ENCODE results near the gene LARP4B.

The LARP4B gene

DNA sequence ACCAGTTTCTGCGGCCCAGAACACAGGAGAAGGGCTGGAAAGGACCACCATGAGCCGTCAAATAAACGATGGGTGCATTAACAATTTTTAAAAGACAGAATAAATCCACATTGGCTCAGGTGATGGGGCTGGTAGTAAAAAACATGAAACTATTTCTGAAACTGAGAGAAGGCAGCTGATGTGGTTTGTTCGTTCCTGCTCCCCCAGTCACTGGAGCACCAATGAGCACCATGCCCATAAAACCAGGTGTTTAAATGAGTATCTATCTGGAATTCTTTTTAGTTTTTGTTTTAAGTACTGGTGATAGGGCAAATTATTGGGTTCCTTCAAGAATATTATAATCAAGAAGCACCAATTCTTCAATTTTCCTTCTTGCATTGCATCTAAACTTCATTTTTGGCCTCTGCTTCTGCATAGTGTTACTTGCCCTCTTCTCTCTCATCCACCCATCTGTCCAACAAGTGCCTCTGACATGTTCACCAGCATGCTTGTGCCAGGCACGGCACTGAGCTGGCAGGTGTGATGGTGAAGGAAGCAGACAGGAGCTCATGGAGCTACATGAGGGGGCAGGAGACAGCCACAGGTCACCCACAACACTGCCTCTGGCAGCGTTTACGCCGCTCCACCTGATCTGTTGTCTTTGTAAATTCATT lies 65.5 kb downstream of the LARP4B start:
- POLR2A ChIA-PET, result no interaction called here
- Histone ChIP-seq H3K4me1 (ENCODE audit: control insufficient read depth, insufficient read depth, low read length) (no peaks in the 10 kb centered on the region), H3K27ac (ENCODE audit: extremely low read depth, low read depth, low read length) (no peak overlapping the region), H3K4me3 (ENCODE audit: low read depth, low read length) (no peak overlapping the region), H3K9me3 (ENCODE audit: control insufficient read depth, insufficient read depth, low read depth, low read length) (no peaks in the 10 kb centered on the region), H3K36me3 (ENCODE audit: control insufficient read depth in 2 of 2, insufficient read depth in 1 of 2, low read length in 2 of 2) (peaks cover 25 to 80% of the 10 kb centered on the region in 2 experiments; a peak in 2 of 3 replicates)
- CTCF ChIA-PET, result interaction anchor here (0.6 to 0.7 kb wide), 2 partner anchors 53 to 393 kb away, joined by 3 to 6 read pairs; no protein-coding TSS in a partner anchor
- TF ChIP-seq ZSCAN16 (tag by site-specific recombination; IDR thresholded peaks at IDR 0.05) (no peak), MYNN (tag by site-specific recombination; IDR thresholded peaks at IDR 0.05; ENCODE audit: borderline replicate concordance) (no peak), ZSCAN30 (tag by site-specific recombination; IDR thresholded peaks at IDR 0.05) (no peak), SCRT2 (tag by site-specific recombination; IDR thresholded peaks at IDR 0.05) (0 out of 2 replicates have a peak, but pooled peaks have one; percentile 10), ZNF626 (tag by site-specific recombination; IDR thresholded peaks at IDR 0.05) (no peak), ZNF366 (tag by site-specific recombination; conservative IDR thresholded peaks at IDR 0.05) (no peak)

DNA sequence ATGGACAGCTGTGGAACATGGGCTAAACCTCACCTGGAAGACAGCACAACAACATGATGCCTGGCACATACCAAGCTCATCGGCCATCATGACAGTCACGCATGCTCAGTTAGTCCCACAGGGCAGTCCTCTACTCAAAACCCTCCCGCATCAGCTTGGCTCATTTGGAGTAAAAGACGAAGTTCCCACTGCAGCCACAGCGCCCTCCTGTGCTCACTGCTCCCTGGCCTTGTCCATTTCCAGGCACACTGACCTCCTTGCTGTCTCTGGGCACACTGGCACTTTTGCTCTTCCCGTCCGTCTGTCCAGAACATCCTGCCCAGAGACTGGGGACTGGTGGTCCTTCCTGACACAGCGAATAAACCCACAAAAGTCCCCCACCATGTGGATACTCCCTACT lies 66.2 kb downstream of the LARP4B start:
- H3K36me3 ChIP-seq (ENCODE audit: control insufficient read depth in 2 of 2, insufficient read depth in 1 of 2, low read length in 2 of 2), result peaks cover 28 to 80% of the 10 kb centered on the region in 2 experiments

DNA sequence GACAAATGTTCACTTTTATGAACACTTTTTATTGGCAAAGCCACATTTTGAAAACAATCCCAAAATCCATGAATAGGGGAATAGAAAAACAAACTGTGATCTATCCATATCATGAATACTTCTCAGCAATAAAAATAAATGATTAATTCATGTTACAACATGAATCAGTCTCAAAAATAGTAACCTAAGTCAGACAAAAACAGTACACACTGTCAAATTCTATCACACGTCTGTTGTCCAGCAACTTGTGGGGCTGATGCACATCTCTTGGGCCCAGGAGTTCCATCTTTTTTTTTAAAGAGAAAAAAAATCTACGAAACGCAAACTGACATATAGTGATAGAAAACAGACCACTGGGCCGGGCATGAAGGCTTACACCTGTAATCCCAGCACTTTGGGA lies 71.0 kb downstream of the LARP4B start:
- Histone ChIP-seq H3K4me1 (ENCODE audit: control insufficient read depth, insufficient read depth, low read length) (no peaks in the 10 kb centered on the region), H3K9me3 (ENCODE audit: control insufficient read depth, insufficient read depth, low read depth, low read length) (no peaks in the 10 kb centered on the region), H3K36me3 (ENCODE audit: control insufficient read depth in 2 of 2, insufficient read depth in 1 of 2, low read length in 2 of 2) (peaks cover 41 to 75% of the 10 kb centered on the region in 2 experiments), H3K27ac (ENCODE audit: extremely low read depth, low read depth, low read length) (no peak overlapping the region), H3K4me3 (ENCODE audit: low read depth, low read length) (no peak overlapping the region)
- POLR2A ChIA-PET, result no interaction called here
- no peak for TF ChIP-seq KLF8 (tag by site-specific recombination; IDR thresholded peaks at IDR 0.05)
- no peak for TF ChIP-seq ZNF830 (tag by site-specific recombination; IDR thresholded peaks at IDR 0.05; ENCODE audit: low read depth)
- no peak for TF ChIP-seq ZNF132 (tag by site-specific recombination; IDR thresholded peaks at IDR 0.05; ENCODE audit: borderline replicate concordance)
- TF ChIP-seq, protein P1, sequence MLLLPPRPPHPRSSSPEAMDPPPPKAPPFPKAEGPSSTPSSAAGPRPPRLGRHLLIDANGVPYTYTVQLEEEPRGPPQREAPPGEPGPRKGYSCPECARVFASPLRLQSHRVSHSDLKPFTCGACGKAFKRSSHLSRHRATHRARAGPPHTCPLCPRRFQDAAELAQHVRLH (tag by site-specific recombination; IDR thresholded peaks at IDR 0.05), result no peak
- TF ChIP-seq ZEB2 (tag by site-specific recombination; IDR thresholded peaks at IDR 0.05), result no peak
- TF ChIP-seq, protein P2, sequence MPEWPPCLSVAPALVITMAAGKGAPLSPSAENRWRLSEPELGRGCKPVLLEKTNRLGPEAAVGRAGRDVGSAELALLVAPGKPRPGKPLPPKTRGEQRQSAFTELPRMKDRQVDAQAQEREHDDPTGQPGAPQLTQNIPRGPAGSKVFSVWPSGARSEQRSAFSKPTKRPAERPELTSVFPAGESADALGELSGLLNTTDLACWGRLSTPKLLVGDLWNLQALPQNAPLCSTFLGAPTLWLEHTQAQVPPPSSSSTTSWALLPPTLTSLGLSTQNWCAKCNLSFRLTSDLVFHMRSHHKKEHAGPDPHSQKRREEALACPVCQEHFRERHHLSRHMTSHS (tag by site-specific recombination; IDR thresholded peaks at IDR 0.05), result no peak
- CTCF ChIA-PET, result no interaction called here

More for the DNA sequence above, 66.2 kb downstream of the LARP4B start:
- ChIA-PET CTCF (interaction anchor here (0.7 to 1.1 kb wide), 4 partner anchors 15 to 246 kb away, joined by 3 to 7 read pairs (median 4); no protein-coding TSS in a partner anchor), POLR2A (no interaction called here)
- no peaks in the 10 kb centered on the region for H3K9me3 ChIP-seq (ENCODE audit: control insufficient read depth, insufficient read depth, low read depth, low read length)
- TF ChIP-seq ZNF501 (tag by site-specific recombination; IDR thresholded peaks at IDR 0.05) (no peak), SP7 (tag by site-specific recombination; IDR thresholded peaks at IDR 0.05) (no peak), GFI1B (tag by site-specific recombination; IDR thresholded peaks at IDR 0.05) (no peak), ZNF530 (tag by site-specific recombination; IDR thresholded peaks at IDR 0.05; ENCODE audit: low read depth) (no peak), GLI2 (tag by site-specific recombination; IDR thresholded peaks at IDR 0.05; ENCODE audit: borderline replicate concordance, low read depth) (no peak), ZNF777 (tag by site-specific recombination; IDR thresholded peaks at IDR 0.05; ENCODE audit: borderline replicate concordance) (no peak), ZNF138 (tag by site-specific recombination; IDR thresholded peaks at IDR 0.05; ENCODE audit: borderline replicate concordance) (no peak), GLIS1 (tag by site-specific recombination; IDR thresholded peaks at IDR 0.05) (no peak)
- H3K4me1 ChIP-seq (ENCODE audit: control insufficient read depth, insufficient read depth, low read length), result no peaks in the 10 kb centered on the region
- no peak overlapping the region for H3K27ac ChIP-seq (ENCODE audit: extremely low read depth, low read depth, low read length)
- no peak overlapping the region for H3K4me3 ChIP-seq (ENCODE audit: low read depth, low read length)
